OCI-LY7 (cell line): ENCODE results near the gene DHRS7B. TPM values are rescaled to one million over a fixed set of nuclear protein-coding genes. Genes with fewer than 3 reads are reported as not detected.

ENCODE experiments used
- BruUV-seq: library from RNA; stranded (reverse); fragments of 400-500 nt; replicated peaks from 2 replicates; lab custom pipeline; 2021; lab: Mats Ljungman, UMichigan
- CTCF ChIA-PET: fragments of 300-600 bp; sonication (Branson Sonifier 250); formaldehyde crosslinking; loops from one replicate; lab custom pipeline; 2022; ENCODE audit warnings: antibody characterized with exemption; ENCODE audit not compliant: unreplicated experiment; lab: Charles Lee
- POLR2A ChIA-PET: fragments of 300-600 bp; sonication (Branson Sonifier 250); formaldehyde crosslinking; loops from one replicate; lab custom pipeline; 2022; ENCODE audit warnings: antibody characterized with exemption; lab: Charles Lee
- DNase-seq: peaks from one replicate; pipeline ENCODE4 v3.0.0-alpha.2; 2015; ENCODE audit warnings: low spot score
- H2AFZ ChIP-seq: fragments of 200-600 bp; sonication (generic), shearing (Covaris generic); 2 replicates; pipeline ENCODE4 v1.6.1; 2014; ENCODE audit warnings: mild to moderate bottlenecking, antibody characterized with exemption, low read length, moderate library complexity
- H3K27ac ChIP-seq: fragments of 200-600 bp; sonication (generic); 2 replicates; pipeline ENCODE4 v1.5.1; 2014; ENCODE audit warnings: mixed run types, low read depth, mild to moderate bottlenecking, moderate library complexity, low read length, inconsistent platforms; ENCODE audit not compliant: poor library complexity, severe bottlenecking
- H3K36me3 ChIP-seq: fragments of 200-600 bp; sonication (generic); 2 replicates; pipeline ENCODE4 v1.6.1; 2014; ENCODE audit warnings: mild to moderate bottlenecking, antibody characterized with exemption, low read length, moderate library complexity, mixed read lengths; ENCODE audit not compliant: insufficient read depth
- H3K4me1 ChIP-seq: fragments of 200-600 bp; sonication (generic); 2 replicates; pipeline ENCODE4 v1.5.1; 2014; ENCODE audit warnings: mild to moderate bottlenecking, low read length; ENCODE audit not compliant: insufficient read depth, poor library complexity, severe bottlenecking
- H3K4me2 ChIP-seq: fragments of 200-600 bp; sonication (generic); 2 replicates; pipeline ENCODE4 v1.6.1; 2014; ENCODE audit warnings: mild to moderate bottlenecking, low read length
- H3K4me3 ChIP-seq: fragments of 200-600 bp; sonication (generic); 2 replicates; pipeline ENCODE4 v1.5.1; 2014; ENCODE audit warnings: mild to moderate bottlenecking, low read depth, low read length; ENCODE audit not compliant: poor library complexity, severe bottlenecking
- H3K79me2 ChIP-seq: fragments of 200-600 bp; sonication (generic); 2 replicates; pipeline ENCODE4 v1.6.1; 2016; ENCODE audit warnings: low read depth, mild to moderate bottlenecking, low read length, moderate library complexity, mixed read lengths; ENCODE audit not compliant: insufficient read depth
- H3K9me2 ChIP-seq: fragments of 200-600 bp; sonication (generic); 2 replicates; pipeline ENCODE4 v1.6.1; 2016; ENCODE audit warnings: mild to moderate bottlenecking, low read length, mixed read lengths; ENCODE audit not compliant: insufficient read depth
- H3K9me3 ChIP-seq: fragments of 200-600 bp; sonication (generic); 2 replicates; pipeline ENCODE4 v1.6.1; 2014; ENCODE audit warnings: mild to moderate bottlenecking, mixed run types, low read length, mixed read lengths
- H4K20me1 ChIP-seq: fragments of 200-600 bp; sonication (generic); 2 replicates; pipeline ENCODE4 v1.6.1; 2014; ENCODE audit warnings: mild to moderate bottlenecking, antibody characterized with exemption, low read length, moderate library complexity, mixed read lengths; ENCODE audit not compliant: insufficient read depth
- CTCF ChIP-seq: fragments of 200-600 bp; sonication (generic); conservative IDR thresholded peaks from 2 replicates; pipeline ENCODE4 v1.5.1; 2014; ENCODE audit warnings: mild to moderate bottlenecking, antibody characterized with exemption, low read length, moderate library complexity, mixed read lengths
- EZH2phosphoT487 ChIP-seq: fragments of 200-600 bp; sonication (generic); IDR thresholded peaks from 2 replicates; pipeline ENCODE4 v1.6.1; 2018; ENCODE audit warnings: low read depth, borderline replicate concordance, mild to moderate bottlenecking, mixed run types, antibody characterized with exemption, low read length, moderate library complexity, mixed read lengths
- intact Hi-C: fragments of 100-400 bp; cut with micrococcal nuclease; formaldehyde crosslinking; loops from one replicate; pipeline ENCODE4 v1.10.0; 2022; ENCODE audit not compliant: unreplicated experiment
- total RNA-seq, 2 experiments: library from RNA; depleted of rRNA in 1 of 2; stranded (reverse); fragments of >200 nt in 1 of 2; shearing (Covaris generic) in 1 of 2; gene quantifications; 2 replicates each; pipeline ENCODE4 v1.2.3, GENCODE V29; 2014 to 2022

The DHRS7B gene
- total RNA-seq, 2 experiments from 2014 or later: 16.0 to 16.5 TPM

- CTCF ChIA-PET: no interaction called here
- H4K20me1 ChIP-seq: no peaks in the 10 kb centered on the region
- no peak for TF ChIP-seq EZH2phosphoT487
- no peak for TF ChIP-seq CTCF
- no peaks in the 10 kb centered on the region for H3K4me1 ChIP-seq
- H3K36me3 ChIP-seq: 0 out of 2 replicates have a peak, but pooled peaks cover 5% of the 10 kb centered on the region
- H3K9me3 ChIP-seq: no peaks in the 10 kb centered on the region
- POLR2A ChIA-PET: interaction anchor here (0.6 kb wide), 1 partner anchor 1307 kb away, joined by 3 read pairs; no protein-coding TSS in a partner anchor
- H3K79me2 ChIP-seq: no peaks in the 10 kb centered on the region
- no peak overlapping the region for H3K4me3 ChIP-seq
- no peak overlapping the region for H3K4me2 ChIP-seq
- DNase-seq: no peak
- no peaks in the 10 kb centered on the region for H3K9me2 ChIP-seq
- BruUV-seq: TSS peak; percentile 18
- no peak overlapping the region for H3K27ac ChIP-seq
- no peak overlapping the region for H2AFZ ChIP-seq
- intact Hi-C loops: no loop called here
Observed at GRCh38 chr17:21232033-21232749, 105.4 kb downstream of the DHRS7B start.

GRCh38 chr17:21233581-21234347 lies 107.0 kb downstream of the DHRS7B start:
- Histone ChIP-seq H3K79me2 (no peaks in the 10 kb centered on the region), H3K4me1 (no peaks in the 10 kb centered on the region), H3K4me2 (no peak overlapping the region), H2AFZ (no peak overlapping the region), H3K36me3 (0 out of 2 replicates have a peak, but pooled peaks cover 5% of the 10 kb centered on the region), H3K27ac (no peak overlapping the region), H4K20me1 (no peaks in the 10 kb centered on the region), H3K4me3 (no peak overlapping the region), H3K9me2 (no peaks in the 10 kb centered on the region), H3K9me3 (no peaks in the 10 kb centered on the region)
- POLR2A ChIA-PET: interaction anchor here (1.1 kb wide), 1 partner anchor 21 kb away, joined by 4 read pairs; no protein-coding TSS in a partner anchor
- no TSS peak for BruUV-seq
- intact Hi-C loops: no loop called here
- CTCF ChIA-PET: no interaction called here
- TF ChIP-seq CTCF (no peak), EZH2phosphoT487 (no peak)
- DNase-seq: no peak
